ENCODE measurements around the gene SLC26A1. TPM values are rescaled to one million over a fixed set of nuclear protein-coding genes. Genes with fewer than 3 reads are reported as not detected.

The SLC26A1 gene
- total RNA-seq, 4 donors from 2014 or later = 0.15 to 0.33 (median 0.24) TPM

DNA sequence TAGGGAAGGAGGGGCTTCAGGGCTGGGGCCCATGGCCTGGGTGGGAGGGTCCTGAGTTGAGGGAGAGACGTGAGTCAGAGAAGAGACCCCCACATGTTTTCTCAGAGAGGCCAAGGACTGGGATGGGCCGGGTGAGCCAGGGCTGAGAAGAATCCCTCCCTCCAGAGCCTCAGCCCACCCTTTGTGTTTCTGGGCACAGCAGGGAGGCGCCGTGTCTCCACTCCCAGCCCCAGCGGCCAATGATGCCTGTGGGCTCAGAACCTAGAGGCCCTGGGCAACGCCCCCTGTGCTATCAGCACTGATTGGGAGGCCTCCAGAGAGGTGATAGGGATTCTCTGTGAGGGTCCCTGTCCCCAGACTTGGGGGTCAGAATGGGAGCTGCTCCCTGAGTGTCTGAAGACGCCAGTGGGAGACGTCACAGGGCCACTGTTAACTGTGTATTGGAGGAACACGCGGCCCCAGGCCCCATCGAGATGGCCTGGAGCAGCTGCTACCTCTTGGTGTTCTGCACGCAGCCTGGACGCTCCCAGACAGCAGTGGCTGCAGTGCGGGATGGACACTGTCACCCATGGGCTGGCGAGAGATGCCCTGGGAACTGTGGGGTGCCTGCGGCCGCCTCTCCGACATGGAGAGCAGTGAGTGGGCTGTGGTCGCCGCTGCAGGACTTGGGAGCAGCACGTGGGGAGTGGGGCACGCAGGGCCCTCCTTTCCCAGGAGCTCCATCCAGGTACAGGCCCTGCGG lies 26.7 kb upstream of the SLC26A1 start:
- H3K4me1 ChIP-seq = peaks cover 3 to 6% of the 10 kb centered on the region in 2 donors
- H3K4me3 ChIP-seq (replicated peaks in 1 of 3) = no peak overlapping the region
- peaks cover 6 to 8% of the 10 kb centered on the region in 2 donors for H3K36me3 ChIP-seq
- no peaks in the 10 kb centered on the region for H3K27me3 ChIP-seq
- DNase-seq = no peak
- H3K9me3 ChIP-seq = no peaks in the 10 kb centered on the region
- no peak overlapping the region for H3K27ac ChIP-seq
- TF ChIP-seq, protein P1, sequence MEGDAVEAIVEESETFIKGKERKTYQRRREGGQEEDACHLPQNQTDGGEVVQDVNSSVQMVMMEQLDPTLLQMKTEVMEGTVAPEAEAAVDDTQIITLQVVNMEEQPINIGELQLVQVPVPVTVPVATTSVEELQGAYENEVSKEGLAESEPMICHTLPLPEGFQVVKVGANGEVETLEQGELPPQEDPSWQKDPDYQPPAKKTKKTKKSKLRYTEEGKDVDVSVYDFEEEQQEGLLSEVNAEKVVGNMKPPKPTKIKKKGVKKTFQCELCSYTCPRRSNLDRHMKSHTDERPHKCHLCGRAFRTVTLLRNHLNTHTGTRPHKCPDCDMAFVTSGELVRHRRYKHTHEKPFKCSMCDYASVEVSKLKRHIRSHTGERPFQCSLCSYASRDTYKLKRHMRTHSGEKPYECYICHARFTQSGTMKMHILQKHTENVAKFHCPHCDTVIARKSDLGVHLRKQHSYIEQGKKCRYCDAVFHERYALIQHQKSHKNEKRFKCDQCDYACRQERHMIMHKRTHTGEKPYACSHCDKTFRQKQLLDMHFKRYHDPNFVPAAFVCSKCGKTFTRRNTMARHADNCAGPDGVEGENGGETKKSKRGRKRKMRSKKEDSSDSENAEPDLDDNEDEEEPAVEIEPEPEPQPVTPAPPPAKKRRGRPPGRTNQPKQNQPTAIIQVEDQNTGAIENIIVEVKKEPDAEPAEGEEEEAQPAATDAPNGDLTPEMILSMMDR (IDR thresholded peaks at IDR 0.05) = no peak
- no peak for TF ChIP-seq POLR2A (IDR thresholded peaks at IDR 0.05)
- WGBS, 2 donors = 83 to 88% methylated on average over 20 of the region's 23 CpGs
- intact Hi-C loops (cut with DNase I) = loop anchor here (10.0 kb wide), 1 partner anchor 325 kb away; the partner anchor contains the start of gene UVSSA

GRCh38 chr4:1019320-1019719 lies 26.1 kb upstream of the SLC26A1 start:
- peaks cover under 1 to 4% of the 10 kb centered on the region in 2 donors for H3K36me3 ChIP-seq
- H3K27me3 ChIP-seq = no peaks in the 10 kb centered on the region
- no peak overlapping the region for H3K27ac ChIP-seq
- intact Hi-C loops (cut with DNase I) = loop anchor here (10.0 kb wide), 1 partner anchor 325 kb away; the partner anchor contains the start of gene UVSSA
- no peak overlapping the region for H3K4me3 ChIP-seq (replicated peaks in 1 of 3)
- TF ChIP-seq POLR2A (IDR thresholded peaks at IDR 0.05) = no peak
- TF ChIP-seq, protein P1 (IDR thresholded peaks at IDR 0.05) = no peak
- 68 to 75% methylated on average over 3 to 8 of the region's 9 CpGs for WGBS, 2 donors
- H3K9me3 ChIP-seq = no peaks in the 10 kb centered on the region
- H3K4me1 ChIP-seq = peaks cover 3 to 9% of the 10 kb centered on the region in 2 donors
- DNase-seq = no peak

DNA sequence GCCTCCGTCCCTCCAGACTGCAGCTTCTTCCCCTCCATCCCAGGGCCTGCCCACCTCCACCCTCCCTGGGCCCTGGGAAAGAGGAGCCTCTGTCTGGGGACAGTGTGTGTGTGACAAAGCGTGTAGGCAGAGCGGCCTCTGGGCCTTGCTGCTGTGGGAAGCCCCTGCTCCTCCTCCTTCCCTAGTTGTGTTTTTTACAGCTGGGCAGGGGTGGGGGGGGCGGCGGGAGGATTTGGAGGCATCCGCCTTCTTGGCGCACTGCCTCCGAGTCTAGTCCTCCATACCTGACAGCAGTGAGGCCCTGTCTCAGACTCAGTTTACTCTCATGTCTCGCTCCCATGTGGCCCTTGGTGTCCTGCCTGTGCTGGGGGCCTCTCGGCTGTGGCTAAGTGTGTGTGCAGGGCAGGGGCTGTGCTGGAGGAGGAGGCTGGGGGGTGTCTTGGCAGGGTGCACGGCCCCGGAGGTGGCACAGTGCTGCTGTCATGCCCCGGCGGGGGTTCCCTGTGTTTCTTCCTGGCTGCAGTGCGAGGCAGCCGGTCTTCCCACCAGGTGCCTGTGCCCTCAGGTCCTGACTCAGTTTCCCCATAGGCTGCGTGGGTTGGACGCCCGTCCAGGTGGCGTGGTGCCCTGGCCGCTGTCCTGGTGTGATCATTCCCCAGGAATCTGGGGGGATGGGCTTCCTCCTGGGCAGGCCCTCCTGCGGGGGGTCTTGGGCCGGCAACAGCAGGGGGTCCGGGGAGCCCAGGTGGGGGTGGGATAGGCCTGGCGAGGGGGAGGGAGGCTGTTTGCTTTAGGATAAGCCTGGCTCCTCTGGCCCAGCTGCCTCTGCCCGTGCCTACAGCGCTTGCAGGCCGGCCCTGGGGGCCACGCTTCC lies 25.2 kb upstream of the SLC26A1 start:
- no peak overlapping the region for H3K27ac ChIP-seq

GRCh38 chr4:1017706-1018105 lies 24.5 kb upstream of the SLC26A1 start:
- no peak overlapping the region for H3K4me3 ChIP-seq (replicated peaks in 1 of 3)
- 69 to 74% methylated on average over 12 to 15 of the region's 15 CpGs for WGBS, 2 donors
- intact Hi-C loops (cut with DNase I) = loop anchor here (10.0 kb wide), 1 partner anchor 327 kb away; the partner anchor contains the start of gene UVSSA

More for the DNA sequence above, 25.2 kb upstream of the SLC26A1 start:
- H3K4me3 ChIP-seq (replicated peaks in 1 of 3) = no peak overlapping the region
- 66 to 69% methylated on average over 14 to 15 of the region's 29 CpGs for whole genome bisulfite sequencing, 2 donors
- peak in 1 of 2 donors; percentile 37 for DNase-seq
- TF ChIP-seq, protein P1 (IDR thresholded peaks at IDR 0.05) = no peak
- no peak for TF ChIP-seq POLR2A (IDR thresholded peaks at IDR 0.05)
- H3K27me3 ChIP-seq = no peaks in the 10 kb centered on the region
- intact Hi-C loops (cut with DNase I) = loop anchor here (10.0 kb wide), 1 partner anchor 326 kb away; the partner anchor contains the start of gene UVSSA
- H3K4me1 ChIP-seq = peaks cover 9 to 17% of the 10 kb centered on the region in 2 donors
- no peaks in the 10 kb centered on the region for H3K36me3 ChIP-seq
- no peaks in the 10 kb centered on the region for H3K9me3 ChIP-seq

More at GRCh38 chr4:1017706-1018105, 24.5 kb upstream of the SLC26A1 start:
- H3K27me3 ChIP-seq = no peaks in the 10 kb centered on the region
- peaks cover 16 to 20% of the 10 kb centered on the region in 2 donors for H3K4me1 ChIP-seq
- no peaks in the 10 kb centered on the region for H3K36me3 ChIP-seq
- H3K9me3 ChIP-seq = no peaks in the 10 kb centered on the region
- no peak for DNase-seq
- no peak for TF ChIP-seq POLR2A (IDR thresholded peaks at IDR 0.05)
- TF ChIP-seq, protein P1 (IDR thresholded peaks at IDR 0.05) = no peak
- no peak overlapping the region for H3K27ac ChIP-seq
